Stimulated activated CD8-positive, alpha-beta memory T cell treated with anti-CD3 and anti-CD28 coated beads, Interleukin-12 subunit alpha, Interleukin-12 subunit beta, amount 100 ng/mL, for 1 hour (primary cell): ENCODE data around the gene WDR46.
A peak's percentile ranks its signal among the peaks of the same experiment; 100 is the strongest.
"Not testable (repeated sequence)": the region's sequence is repeated elsewhere in the genome, so short reads cannot be mapped to it uniquely, and the experiment has no call there.

Source experiments
- DNase-seq: peaks from one replicate; pipeline ENCODE4 v3.0.0-alpha.2; 2020; ENCODE audit warnings: low read depth

WDR46 gene

DNA sequence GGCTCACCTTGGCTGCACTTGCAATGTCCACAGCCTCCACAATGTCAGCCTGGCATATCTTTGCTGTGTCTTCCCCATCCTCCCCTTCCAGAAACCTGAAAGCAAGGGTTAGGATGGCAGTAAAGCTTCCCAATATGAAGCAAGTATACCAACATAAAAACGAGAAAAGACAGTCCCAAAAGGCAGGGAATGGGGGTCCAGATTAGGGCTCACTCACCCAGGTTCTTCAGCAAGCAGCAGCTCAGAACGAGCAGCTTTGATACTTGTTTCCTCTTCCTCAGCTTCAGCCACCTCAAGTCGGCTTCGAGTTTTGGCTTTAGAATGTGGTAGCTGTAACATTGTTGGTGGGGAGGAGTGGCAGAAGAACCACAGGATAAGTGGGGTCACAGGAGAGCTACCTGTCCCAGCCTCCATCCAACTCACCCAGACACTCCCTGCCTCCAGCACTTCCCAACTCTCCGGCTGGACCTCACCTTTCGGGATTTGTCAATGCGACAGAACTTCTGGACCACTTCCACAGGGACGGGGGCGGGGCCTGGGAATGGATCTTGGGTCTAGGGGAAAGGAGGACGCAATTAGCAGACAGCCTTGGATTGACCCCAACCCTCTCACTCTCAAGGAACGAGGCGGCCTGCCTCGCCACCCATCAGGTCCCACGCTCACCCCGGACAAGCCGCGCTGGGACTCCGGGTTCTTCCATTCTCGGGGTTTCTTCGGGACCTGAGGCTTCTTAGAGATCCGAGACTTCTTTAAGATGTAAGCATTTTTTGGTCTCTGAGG, 708 bp downstream of the WDR46 start:
- no peak for DNase-seq

DNA sequence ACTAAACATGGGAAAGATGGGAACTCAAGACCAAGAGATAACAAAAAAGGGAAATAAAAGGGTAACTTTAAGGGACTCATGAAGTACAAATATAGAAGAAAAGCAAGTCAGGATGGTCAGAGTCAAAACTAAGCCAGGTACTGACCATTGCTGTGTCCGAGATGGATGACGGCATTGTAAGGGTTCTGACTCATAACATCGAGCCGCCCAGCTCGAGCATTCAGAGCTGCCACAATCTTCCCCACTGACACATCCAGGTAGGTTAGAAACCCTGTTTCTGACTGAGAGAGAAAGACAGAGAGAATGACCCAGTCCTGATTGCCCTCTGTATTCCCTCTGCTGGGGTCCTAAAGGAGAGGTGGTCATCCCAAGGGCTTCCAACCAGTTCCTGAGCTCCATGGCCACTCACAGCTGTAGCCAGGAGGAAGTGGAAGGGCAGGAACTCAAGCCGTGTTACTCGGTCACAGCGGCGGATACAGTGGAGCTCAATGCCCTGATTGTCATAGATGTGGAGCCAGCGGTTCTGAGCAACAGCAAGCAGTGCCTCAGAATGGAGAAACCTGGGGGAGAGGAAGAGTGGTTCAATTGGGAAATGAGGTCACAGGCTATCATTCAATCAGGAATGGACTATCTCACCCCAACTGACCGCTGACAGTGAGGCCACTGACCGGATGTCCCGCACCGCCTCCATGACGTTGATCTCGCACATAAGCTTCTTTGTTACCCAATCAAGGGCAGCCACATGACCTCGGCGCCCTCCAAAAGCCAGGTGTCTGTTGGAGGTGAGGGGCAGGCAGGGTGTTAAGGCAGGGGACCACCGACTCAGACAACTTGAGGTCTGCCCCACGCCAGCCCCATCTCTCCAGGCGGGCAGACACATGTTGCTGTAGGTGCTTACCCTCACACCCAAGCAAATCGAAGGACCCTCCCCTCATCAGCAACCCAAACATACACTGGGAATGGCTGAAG, 1.8 kb downstream of the WDR46 start:
- DNase-seq = no peak

DNA sequence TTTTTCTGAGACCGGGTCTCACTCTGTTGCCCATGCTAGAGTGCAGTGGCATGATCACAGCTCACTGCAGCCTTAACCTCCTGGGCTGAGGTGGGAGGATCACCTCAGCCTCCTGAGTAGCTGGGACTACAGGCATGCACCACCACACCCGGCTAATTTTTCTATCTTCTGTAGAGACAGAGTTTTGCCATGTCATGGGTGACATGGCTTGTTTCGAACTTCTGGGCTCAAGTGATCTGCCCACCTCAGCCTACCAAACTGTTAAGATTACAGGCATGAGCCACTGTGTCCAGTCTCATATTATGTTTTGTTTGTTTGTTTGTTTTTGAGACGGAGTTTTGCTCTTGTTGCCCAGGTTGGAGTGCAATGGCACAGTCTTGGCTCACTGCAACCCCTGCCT, 3.8 kb downstream of the WDR46 start:
- DNase-seq = not testable (repeated sequence)

DNA sequence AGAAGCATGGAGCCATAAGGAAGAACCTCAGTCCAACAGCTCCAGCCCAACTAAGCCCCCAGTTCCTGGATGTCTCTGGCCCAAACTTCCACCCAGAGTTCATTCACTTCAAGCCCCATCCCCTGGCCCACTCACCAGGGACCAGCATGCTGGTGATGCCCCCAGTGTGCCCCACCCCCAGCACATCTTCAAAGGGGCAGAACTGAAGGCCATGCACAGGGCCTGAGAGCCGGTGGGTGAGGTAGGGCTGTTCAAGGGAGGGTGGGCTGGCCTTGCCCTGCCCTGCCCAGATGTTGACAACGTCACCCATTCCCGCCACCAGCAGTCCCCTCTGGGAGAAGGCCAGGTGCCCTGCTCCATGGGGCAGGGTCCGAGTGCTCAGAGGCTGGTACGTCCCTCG, 8.5 kb downstream of the WDR46 start:
- DNase-seq = no peak

DNA sequence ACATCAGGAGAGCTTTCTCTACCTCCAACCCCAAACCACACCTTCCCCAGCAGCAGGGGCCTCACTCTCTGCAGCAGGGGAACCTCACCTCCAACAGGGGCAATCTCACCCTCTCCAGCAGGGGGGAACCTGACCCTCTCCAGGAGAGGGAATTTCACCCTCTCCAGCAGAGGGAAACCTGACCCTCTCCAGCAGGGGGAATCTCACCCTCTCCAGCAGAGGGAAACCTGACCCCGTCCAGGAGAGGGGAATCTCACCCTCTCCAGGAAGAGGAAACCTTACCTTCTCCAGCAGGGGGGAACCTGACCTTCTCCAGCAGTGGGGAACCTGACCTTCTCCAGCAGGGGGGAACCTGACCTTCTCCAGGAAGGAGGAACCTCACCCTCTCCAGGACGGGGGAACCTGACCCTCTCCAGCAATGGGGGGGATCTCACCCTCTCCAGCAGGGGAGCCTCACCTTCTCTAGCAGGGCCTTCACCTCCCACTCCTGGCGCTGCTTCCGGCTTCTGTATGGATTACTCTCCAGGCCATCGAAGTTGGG, 9.0 kb downstream of the WDR46 start:
- no peak for DNase-seq

DNA sequence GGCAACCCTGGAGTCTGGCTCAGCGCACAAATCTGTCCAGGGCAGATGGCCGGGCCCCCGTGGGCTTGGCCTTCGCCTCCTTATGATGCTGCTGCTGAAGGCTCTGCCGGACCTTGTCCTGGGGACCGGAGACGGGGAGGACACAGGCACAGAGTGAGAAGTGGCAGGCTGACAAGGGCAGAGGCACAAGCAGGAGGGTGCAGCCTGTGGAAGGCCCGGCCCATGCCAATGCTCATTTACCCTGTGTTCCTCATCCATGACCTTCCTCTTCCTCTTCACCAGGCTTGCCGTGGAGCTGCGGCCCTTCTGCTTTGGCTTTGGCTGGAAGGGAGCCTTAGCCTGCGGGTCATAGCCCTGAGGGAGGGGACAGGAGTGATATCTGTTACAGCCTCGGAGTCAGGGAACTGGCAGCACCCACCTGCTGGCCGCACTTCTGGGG, 9.8 kb downstream of the WDR46 start:
- no peak for DNase-seq

DNA sequence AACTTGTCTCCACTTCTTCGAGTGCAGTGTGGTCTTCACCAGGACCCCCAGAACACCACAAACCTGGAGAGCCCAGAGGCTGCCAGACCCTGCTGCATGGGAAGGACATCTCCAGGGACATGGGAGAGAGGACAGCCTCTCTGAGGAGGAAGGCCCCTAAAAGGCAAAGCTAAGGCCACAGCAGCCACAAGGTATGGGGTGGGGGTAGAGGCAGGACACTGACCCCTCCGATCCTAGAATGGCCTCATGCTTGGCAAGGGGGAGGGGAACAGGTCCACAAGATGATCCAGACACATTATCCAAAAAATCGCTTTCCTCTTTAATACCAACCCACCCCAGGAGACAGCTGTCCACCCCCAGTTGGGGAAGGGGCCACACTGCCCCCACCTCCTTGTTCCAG, 10.2 kb downstream of the WDR46 start:
- no peak for DNase-seq

DNA sequence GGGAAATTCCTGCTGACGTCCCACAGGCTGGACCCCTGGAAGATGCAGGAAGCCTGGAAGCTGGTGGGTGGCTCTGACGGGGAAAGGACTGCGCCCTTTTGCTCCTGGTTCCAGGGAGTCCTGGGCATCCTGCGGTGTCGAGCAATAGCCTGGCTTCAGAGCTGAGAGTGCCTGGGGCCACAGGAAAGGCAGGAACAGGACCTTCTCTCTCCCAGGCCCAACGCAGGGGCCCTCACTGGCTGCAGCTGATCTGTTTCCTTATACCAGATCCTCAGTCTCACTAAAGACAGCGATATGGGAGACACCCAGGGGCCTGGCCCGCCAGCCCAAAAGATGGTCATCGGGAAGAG, 10.7 kb downstream of the WDR46 start:
- no peak for DNase-seq

DNA sequence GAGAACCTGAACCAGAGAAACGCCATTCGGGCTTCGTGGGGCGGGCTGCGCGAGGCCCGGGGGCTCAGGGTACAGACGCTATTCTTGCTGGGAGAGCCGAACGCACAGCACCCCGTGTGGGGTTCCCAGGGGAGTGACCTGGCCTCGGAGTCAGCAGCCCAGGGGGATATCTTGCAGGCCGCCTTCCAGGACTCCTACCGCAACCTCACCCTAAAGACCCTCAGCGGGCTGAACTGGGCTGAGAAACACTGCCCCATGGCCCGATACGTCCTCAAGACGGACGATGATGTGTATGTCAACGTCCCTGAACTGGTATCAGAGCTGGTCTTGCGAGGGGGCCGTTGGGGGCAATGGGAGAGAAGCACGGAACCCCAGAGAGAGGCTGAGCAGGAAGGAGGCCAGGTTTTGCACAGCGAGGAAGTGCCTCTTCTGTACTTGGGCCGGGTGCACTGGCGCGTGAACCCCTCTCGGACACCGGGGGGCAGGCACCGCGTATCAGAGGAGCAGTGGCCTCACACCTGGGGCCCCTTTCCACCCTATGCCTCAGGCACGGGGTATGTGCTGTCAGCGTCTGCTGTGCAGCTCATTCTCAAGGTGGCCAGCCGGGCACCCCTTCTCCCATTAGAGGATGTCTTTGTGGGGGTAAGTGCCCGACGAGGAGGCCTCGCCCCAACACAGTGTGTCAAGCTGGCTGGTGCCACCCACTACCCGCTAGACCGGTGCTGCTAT, 11.2 kb downstream of the WDR46 start:
- DNase-seq = no peak

DNA sequence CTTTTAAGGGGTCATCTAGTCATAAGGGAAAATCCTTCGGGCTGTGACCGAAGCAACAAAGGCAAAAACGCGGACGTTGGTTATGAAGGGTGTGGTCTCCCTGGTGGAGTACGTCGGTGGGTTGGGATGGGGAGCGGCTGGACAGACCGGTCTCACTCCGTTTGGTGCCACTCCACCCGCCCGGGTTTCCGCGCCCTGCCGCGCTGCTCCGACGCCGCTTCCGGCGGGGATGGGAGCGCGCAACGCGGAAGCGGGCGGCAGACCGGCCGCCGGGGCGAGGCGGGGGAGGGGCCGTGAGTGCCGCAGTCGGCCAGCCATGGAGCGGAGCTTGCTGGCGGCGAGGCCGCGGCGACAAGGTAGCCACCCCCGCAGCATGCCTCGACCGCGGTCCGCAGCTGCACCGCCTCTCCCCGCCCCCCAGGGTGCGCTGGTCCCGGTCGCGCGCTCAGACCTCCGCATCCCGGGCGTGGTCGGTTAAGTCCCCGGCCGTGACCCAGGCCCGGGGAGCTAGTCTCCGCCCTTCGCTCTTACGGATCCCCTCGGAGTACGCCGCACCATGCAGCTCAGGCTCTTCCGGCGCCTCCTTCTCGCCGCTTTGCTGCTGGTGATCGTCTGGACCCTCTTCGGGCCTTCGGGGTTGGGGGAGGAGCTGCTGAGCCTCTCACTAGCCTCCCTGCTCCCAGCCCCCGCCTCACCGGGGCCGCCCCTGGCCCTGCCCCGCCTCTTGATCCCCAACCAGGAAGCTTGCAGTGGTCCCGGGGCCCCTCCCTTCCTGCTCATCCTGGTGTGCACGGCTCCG, 12.0 kb downstream of the WDR46 start, which contains the start of gene B3GALT4:
B3GALT4 (plus strand) TSS at position 260 of the 799 bp plus-strand sequence; CDS start at position 557, 297 bp downstream.
- peak; percentile 49 for DNase-seq

DNA sequence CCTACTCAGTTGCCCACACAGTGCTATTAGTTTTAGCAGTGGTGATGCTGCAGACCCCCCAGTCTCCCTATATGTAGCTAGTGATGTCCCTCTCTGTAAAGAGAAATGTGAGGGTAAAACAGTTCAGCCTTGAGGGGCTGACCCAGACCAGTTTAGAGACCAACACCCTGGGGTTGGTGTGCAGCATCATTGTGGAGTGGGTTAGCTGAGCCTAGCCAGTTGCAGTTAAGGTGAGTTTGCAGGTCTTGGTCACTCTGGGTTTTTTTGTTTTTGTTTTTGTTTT, 12.5 kb downstream of the WDR46 start:
- no peak for DNase-seq

DNA sequence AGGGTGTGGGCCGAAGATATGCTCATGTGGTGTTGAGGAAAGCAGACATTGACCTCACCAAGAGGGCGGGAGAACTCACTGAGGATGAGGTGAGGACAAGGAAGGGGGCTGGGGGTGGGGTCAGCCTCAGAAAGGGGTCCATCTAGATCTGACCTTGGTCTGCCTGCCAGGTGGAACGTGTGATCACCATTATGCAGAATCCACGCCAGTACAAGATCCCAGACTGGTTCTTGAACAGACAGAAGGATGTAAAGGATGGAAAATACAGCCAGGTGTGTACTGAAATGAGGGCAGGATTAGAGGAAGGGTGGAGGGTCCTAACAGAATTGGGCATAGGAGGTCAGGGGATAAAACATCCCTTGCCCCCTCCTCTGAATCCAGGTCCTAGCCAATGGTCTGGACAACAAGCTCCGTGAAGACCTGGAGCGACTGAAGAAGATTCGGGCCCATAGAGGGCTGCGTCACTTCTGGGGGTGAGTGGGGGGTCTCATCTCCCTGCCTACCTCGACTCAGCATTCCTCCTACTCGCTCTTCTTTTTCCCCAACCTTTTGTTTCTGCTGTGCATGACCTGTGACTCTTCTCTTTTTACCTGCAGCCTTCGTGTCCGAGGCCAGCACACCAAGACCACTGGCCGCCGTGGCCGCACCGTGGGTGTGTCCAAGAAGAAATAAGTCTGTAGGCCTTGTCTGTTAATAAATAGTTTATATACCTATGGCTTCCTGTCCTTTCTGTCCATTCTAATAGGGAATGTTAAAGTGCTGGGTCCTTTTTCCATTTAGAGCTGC, 13.1 kb downstream of the WDR46 start:
- not testable (repeated sequence) for DNase-seq

DNA sequence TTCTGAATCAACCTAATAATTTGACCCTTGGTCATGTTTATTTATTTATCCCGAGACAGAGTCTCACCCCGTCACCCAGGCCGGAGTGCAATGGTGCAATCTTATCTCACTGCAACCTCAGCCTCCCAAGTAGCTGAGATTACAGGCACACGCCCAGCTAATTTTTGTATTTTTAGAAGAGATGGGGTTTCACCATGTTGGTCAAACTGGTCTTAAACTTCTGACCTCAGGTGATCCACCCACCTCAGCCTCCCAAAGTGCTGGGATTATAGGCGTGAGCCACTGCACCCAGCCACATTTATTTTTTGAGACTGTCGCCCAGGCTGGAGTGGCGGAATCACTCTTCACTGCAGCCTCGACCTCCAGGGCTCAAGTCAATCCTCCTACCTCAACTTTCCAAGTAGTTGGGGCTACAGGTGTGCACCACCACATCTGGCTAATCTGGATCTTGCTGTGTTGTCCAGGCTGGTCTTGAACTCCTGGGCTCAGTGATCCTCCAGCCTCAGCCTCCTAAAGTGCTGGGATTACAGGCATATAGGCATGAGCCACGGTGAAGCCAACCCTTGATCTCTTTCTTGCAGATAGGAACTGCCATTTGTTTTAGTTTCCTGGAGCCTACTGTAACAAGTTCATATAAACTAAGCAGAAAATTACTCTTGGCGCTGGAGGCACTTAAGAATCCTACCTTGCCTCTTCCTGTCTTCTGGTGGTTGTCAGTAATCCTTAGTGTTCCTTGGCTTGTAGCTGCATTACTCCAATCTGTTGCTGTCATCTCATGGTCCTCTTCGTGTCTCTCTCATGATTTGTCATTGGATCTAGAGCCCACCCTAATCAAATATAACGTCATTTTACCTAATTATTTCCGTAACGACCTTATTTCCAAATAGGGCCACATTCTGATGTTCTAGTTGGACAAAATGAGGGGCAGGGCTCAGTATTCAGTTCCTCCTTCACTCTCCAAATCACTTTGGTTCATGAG, 14.8 kb downstream of the WDR46 start:
- DNase-seq = no peak

DNA sequence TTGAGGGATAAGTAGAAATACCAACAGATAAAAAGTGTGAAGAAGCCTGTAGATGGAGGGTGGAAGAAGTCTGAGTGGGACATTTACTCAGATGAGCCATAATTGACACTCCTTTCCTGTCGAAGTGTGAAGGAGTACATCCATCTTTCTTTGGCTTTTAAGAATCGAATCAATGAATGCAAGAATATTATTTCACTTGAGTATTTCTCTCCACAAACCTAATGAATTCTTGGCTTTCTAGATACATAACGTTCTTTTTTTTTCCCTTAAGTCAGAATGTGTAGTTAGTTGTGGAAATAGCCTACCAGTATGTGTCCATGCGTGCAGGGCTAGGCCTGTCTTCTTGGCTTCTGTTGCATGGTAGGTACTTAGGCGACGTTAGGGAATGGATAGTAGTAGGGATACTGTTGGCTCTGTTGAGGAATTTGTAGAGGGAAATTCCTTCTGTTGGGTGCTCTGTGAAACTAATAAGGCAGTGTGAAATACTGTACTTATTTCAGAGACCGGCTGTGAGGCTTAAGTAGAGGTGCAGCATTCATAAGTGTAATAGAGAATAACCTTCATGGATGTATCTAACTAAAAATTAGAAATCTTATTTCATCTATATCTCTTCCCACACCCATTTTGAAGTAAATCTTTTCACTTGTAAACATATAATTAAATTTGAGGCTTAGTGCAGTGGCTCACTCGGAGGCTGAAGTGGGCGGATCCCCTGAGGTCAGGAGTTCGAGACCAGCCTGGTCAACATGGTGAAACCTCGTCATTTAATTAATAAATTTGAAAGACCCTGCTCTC, 15.7 kb downstream of the WDR46 start:
- DNase-seq = no peak

DNA sequence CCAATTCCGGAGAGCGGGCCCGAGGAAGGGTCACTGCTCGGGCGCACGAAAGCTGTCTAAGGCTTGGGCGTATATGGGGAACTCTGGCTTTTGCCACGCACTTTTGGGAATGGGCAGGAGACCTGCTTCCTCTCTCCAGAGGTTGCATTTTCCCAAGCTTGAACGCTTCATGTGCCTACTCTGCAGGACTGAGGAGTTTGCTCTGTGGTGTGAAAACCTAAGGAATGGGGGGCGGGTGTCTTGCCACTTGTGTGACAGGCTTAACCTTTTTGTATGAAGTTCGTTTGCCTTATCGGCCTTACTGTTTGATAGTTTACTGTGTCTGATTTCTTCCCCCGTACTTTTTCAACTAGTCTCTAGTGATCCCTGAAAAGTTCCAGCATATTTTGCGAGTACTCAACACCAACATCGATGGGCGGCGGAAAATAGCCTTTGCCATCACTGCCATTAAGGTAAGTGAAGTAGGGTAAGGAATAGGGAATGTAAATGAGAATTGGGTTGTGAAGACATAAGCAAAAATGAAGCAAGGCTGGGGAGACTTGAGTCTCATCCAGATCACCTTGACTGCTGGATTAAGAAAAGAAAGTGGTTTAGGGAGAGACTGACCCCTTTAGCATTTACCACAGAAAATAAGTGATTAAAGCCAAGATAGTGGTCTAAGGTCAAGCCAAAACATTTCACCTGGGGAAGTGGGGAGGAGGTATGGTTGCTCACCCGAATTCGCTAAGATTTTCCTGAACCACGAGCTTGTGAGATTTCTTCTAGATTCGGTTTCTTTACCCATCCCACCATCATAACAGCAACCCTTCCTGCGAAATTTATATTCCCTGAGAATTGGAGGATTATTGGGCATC, 16.5 kb downstream of the WDR46 start:
- no peak for DNase-seq

DNA sequence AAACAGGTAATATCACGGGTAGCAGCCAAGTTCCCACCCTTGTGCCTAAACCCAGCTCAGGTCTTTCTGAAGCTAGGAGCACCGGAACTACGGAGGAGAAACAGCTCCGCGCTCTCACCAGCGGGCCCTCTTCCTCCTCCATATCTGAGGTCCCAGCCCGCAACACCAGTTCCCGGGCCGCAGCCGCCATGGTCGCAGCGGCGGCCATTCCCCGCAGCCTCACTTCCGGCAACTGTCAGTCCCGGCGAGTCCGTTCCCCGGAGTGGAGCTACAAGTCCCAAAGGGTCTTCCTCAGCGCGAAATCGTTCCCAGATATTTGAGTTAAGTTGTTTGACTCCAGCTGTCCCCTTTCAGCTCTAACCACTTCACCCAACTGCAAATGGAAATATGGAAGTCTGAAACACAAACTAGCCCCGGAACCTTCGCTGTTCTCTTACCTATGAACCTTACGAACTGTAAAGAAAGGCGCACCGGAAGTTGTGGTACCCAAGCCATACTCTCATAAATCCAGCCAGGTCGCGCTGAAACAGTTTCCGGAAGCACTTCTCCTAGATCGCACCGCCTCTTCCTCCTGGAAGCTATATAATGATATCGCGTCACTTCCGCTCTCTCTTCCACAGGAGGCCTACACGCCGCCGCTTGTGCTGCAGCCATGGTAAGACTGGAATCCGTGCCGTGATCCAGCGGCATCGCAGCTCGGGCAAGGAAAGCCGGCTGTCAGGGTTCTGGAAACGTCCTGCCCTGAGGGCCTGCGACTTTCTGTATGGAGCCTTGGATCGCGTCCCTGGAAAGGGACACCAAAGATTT, 17.4 kb downstream of the WDR46 start, which contains the start of the genes RPS18 and VPS52:
RPS18 (plus strand) TSS at position 608 of the 807 bp plus-strand sequence; CDS start at position 653, 45 bp downstream.
VPS52 (minus strand) TSS at position 409 of the 807 bp plus-strand sequence; CDS start at position 208, 201 bp downstream.
- DNase-seq = peak; percentile 88

DNA sequence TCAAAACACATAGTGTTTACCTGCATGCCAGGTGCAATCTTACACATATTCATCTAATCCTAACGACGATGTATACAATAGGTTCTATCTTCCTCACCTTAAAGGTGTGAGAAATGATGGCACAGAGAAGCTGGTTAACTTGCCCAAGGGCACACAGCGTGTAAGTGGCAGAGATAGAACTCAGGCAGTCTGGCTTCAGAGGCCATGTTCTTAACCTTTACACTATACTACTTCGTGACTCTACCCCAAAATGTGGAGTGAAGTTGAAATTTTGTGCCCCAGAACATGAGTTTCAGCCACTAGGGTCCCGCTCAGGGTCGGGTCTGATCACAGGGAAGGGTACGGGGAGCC, 17.9 kb downstream of the WDR46 start:
- no peak for DNase-seq
